Hematopoietic multipotent progenitor cell treated with erythropoietin and hydrocortisone succinate and interleukin-3 and kit ligand, for 8 days (in vitro differentiated cells): ENCODE measurements around the gene TULP1.

Experiments used
- DNase-seq: peaks from one replicate; pipeline ENCODE4 v3.0.0-alpha.2; 2015

The TULP1 gene

DNA sequence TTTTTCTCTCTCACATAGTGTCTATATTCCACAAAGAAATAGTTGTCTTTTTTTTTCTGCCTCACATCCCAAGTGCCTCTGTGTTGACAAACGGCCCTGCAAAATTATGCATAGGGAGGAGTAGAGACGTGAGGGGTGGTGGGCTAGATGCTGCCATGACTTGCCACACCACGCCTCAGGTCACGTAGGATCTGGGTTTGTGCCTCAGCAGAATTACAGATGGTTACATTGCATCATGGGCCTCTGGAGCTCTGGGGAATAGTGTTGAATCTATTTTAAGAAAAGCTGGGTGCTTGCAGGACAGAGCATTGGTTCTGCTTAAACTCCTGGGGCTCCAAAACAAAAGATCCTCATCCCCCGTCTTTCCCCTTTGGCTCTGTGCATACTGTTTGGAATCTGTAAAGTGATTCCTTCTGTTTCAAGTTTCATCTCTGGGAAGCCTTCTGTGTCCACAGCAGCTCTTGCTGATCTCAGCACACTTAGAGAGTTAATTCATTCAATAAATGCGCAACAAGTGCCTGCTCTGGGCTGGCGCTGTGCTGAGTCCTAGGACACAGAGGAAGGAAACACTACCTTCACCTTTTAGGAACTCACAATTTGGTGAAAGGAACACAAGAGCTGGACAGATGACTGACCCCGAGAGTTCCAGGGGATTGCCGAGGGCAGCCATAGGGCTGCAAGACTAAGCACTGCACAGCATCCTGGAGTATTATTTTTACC is 58.1 kb downstream of the TULP1 start:
- no peak for DNase-seq

GRCh38 chr6:35453236-35453635 is 59.5 kb downstream of the TULP1 start:
- peak; percentile 83 for DNase-seq

DNA sequence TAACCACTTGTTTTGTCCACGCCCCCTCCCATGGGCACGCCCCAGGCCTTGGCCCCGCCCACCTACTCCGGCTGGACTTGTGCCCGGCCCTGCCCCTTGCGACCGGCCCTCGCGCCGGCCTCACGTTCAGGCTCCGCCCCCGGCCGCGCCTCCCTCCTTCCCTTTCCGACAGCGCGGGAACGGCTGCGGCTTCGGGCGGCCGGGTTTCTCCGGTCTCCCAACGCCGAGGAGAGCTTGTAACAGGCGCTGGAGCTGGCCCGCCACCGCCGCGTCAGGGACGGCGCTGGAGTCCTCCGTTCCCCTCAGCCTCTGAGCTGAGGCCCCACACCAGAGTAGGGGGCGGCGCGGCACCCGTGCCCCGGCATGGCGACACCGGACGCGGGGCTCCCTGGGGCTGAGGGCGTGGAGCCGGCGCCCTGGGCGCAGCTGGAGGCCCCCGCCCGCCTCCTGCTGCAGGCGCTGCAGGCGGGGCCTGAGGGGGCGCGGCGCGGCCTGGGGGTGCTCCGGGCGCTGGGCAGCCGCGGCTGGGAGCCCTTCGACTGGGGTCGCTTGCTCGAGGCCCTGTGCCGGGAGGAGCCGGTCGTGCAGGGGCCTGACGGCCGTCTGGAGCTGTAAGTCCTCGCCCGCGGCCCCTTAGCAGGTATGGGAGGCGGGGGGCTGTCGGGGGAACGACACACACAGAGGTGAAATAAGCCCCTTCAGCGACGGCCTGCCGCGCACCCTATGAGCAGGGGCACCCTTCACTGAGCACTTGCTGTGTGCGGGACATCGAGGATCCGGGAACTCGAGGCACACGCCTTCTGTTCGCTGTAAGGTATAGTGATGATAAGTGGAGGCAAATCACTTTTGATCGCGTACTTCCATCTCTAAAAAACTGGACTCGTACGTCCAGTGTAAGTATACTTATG is 60.3 kb downstream of the TULP1 start, which contains the start of gene FANCE:
Gene FANCE, plus strand, starts transcription at position 156 of the 908 bp plus-strand sequence. Its CDS starts 208 bp downstream, at position 364.
- peak; percentile 90 for DNase-seq

- DNase-seq: no peak
Measured at GRCh38 chr6:35451354-35452182, 61.1 kb downstream of the TULP1 start.

GRCh38 chr6:35449287-35449881 is 63.3 kb downstream of the TULP1 start:
- peak; percentile 78 for DNase-seq

GRCh38 chr6:35448191-35448590 is 64.5 kb downstream of the TULP1 start:
- DNase-seq: no peak
